H9 (cell line): Measurements from ENCODE around the gene MAD1L1. TPM values are rescaled to one million over a fixed set of nuclear protein-coding genes. Genes with fewer than 3 reads are reported as not detected.

ENCODE experiments used
- DNase-seq: peaks from one replicate; pipeline ENCODE4 v3.0.0-alpha.2; 2017
- H2AFZ ChIP-seq: one replicate; pipeline ENCODE4 v1.6.1; 2013; ENCODE audit warnings: mild to moderate bottlenecking, low read length, control low read depth, moderate library complexity
- H2AK5ac ChIP-seq: 2 replicates; pipeline ENCODE4 v1.6.1; 2013; ENCODE audit warnings: low read length, control low read depth, mixed read lengths; ENCODE audit not compliant: insufficient read length
- H2BK120ac ChIP-seq: one replicate; pipeline ENCODE4 v1.6.1; 2013; ENCODE audit warnings: low read depth, mild to moderate bottlenecking, low read length, control low read depth, inconsistent platforms; ENCODE audit not compliant: poor library complexity, severe bottlenecking
- H2BK12ac ChIP-seq: 2 replicates; pipeline ENCODE4 v1.6.1; 2013; ENCODE audit warnings: low read length, control low read depth, mixed read lengths, low read depth; ENCODE audit not compliant: insufficient read length
- H2BK15ac ChIP-seq: 2 replicates; pipeline ENCODE4 v1.6.1; 2013; ENCODE audit warnings: low read depth, low read length, control low read depth
- H2BK20ac ChIP-seq: one replicate; pipeline ENCODE4 v1.6.1; 2013; ENCODE audit warnings: low read depth, mild to moderate bottlenecking, low read length, control low read depth, inconsistent platforms; ENCODE audit not compliant: poor library complexity, severe bottlenecking
- H2BK5ac ChIP-seq: 2 replicates; pipeline ENCODE4 v1.6.1; 2013; ENCODE audit warnings: low read length, control low read depth, mixed read lengths; ENCODE audit not compliant: insufficient read length
- H3K14ac ChIP-seq: 2 replicates; pipeline ENCODE4 v1.6.1; 2013; ENCODE audit warnings: low read length, control low read depth; ENCODE audit not compliant: insufficient read depth
- H3K18ac ChIP-seq: 2 replicates; pipeline ENCODE4 v1.6.1; 2013; ENCODE audit warnings: low read depth, mild to moderate bottlenecking, mixed read lengths, low read length, control low read depth; ENCODE audit not compliant: insufficient read length
- H3K23ac ChIP-seq: 2 replicates; pipeline ENCODE4 v1.6.1; 2013; ENCODE audit warnings: low read length, control low read depth, mixed read lengths, low read depth; ENCODE audit not compliant: insufficient read length
- H3K23me2 ChIP-seq: 2 replicates; pipeline ENCODE4 v1.6.1; 2013; ENCODE audit warnings: low read depth, mild to moderate bottlenecking, mixed read lengths, low read length, control low read depth; ENCODE audit not compliant: insufficient read length, poor library complexity, severe bottlenecking
- H3K27ac ChIP-seq: 2 replicates; pipeline ENCODE4 v1.5.1; 2013; ENCODE audit warnings: low read length, control low read depth, mixed read lengths, low read depth; ENCODE audit not compliant: insufficient read length
- H3K27me3 ChIP-seq: 2 replicates; pipeline ENCODE4 v1.6.1; 2013; ENCODE audit warnings: low read length, control low read depth, inconsistent platforms; ENCODE audit not compliant: insufficient read depth
- H3K4ac ChIP-seq: 2 replicates; pipeline ENCODE4 v1.6.1; 2013; ENCODE audit warnings: low read depth, mild to moderate bottlenecking, control low read depth, inconsistent platforms, low read length, moderate library complexity
- H3K4me1 ChIP-seq: 2 replicates; pipeline ENCODE4 v1.6.1; 2013; ENCODE audit warnings: low read length, control low read depth, inconsistent platforms; ENCODE audit not compliant: insufficient read depth
- H3K4me2 ChIP-seq: 2 replicates; pipeline ENCODE4 v1.6.1; 2013; ENCODE audit warnings: low read length, control low read depth, mixed read lengths; ENCODE audit not compliant: insufficient read length, insufficient read depth
- H3K56ac ChIP-seq: 2 replicates; pipeline ENCODE4 v1.6.1; 2013; ENCODE audit warnings: low read depth, mild to moderate bottlenecking, mixed read lengths, low read length, control low read depth; ENCODE audit not compliant: insufficient read length
- H3K79me1 ChIP-seq: 2 replicates; pipeline ENCODE4 v1.6.1; 2013; ENCODE audit warnings: low read depth, mild to moderate bottlenecking, moderate library complexity, low read length, control low read depth, inconsistent platforms; ENCODE audit not compliant: insufficient read depth, poor library complexity, severe bottlenecking
- H3K79me2 ChIP-seq: 2 replicates; pipeline ENCODE4 v1.6.1; 2013; ENCODE audit warnings: low read length, control low read depth, inconsistent platforms; ENCODE audit not compliant: insufficient read depth
- H3K9ac ChIP-seq: 2 replicates; pipeline ENCODE4 v1.6.1; 2013; ENCODE audit warnings: low read length, control low read depth, mixed read lengths; ENCODE audit not compliant: insufficient read length; ENCODE audit errors: extremely low read depth
- H3K9me3 ChIP-seq: one replicate; pipeline ENCODE4 v1.6.1; 2013; ENCODE audit warnings: low read depth, low read length, inconsistent platforms; ENCODE audit not compliant: control insufficient read depth
- H3T11ph ChIP-seq: one replicate; pipeline ENCODE4 v1.6.1; 2013; ENCODE audit warnings: mild to moderate bottlenecking, low read length, control low read depth, inconsistent platforms
- H4K20me1 ChIP-seq: one replicate; pipeline ENCODE4 v1.6.1; 2013; ENCODE audit not compliant: control insufficient read depth, insufficient read length, insufficient read depth
- H4K5ac ChIP-seq: 2 replicates; pipeline ENCODE4 v1.6.1; 2013; ENCODE audit warnings: low read depth, mild to moderate bottlenecking, mixed read lengths, low read length, control low read depth; ENCODE audit not compliant: insufficient read length
- H4K8ac ChIP-seq: replicated peaks from 2 replicates; pipeline ENCODE4 v1.6.1; 2013; ENCODE audit warnings: low read length, control low read depth, mixed read lengths, low read depth; ENCODE audit not compliant: insufficient read length
- H4K91ac ChIP-seq: 2 replicates; pipeline ENCODE4 v1.6.1; 2013; ENCODE audit warnings: low read depth, mild to moderate bottlenecking, moderate library complexity, mixed read lengths, low read length, control low read depth; ENCODE audit not compliant: insufficient read length
- H3K27ac Mint-ChIP-seq, 3 experiments: 2 replicates in 2 of 3; 3 replicates in 1 of 3; pipeline ENCODE4 v1.8.0; 2020 to 2021; ENCODE audit warnings: mixed read lengths in 3 of 3, mild to moderate bottlenecking in 1 of 3, moderate library complexity in 1 of 3
- H3K27me3 Mint-ChIP-seq: 2 replicates; pipeline ENCODE4 v1.8.0; 2021; ENCODE audit warnings: low read depth, mild to moderate bottlenecking, moderate library complexity, mixed read lengths
- H3K36me3 Mint-ChIP-seq, 3 experiments: 2 replicates in 2 of 3; 3 replicates in 1 of 3; pipeline ENCODE4 v1.8.0; 2020 to 2021; ENCODE audit warnings: low read depth in 3 of 3, mixed read lengths in 3 of 3; ENCODE audit not compliant: insufficient read depth in 1 of 3
- H3K4me1 Mint-ChIP-seq, 2 experiments: 2 replicates each; pipeline ENCODE4 v1.8.0; 2020; ENCODE audit warnings: mixed read lengths in 2 of 2
- H3K4me3 Mint-ChIP-seq, 2 experiments: 2 replicates in 1 of 2; 3 replicates in 1 of 2; pipeline ENCODE4 v1.8.0; 2020 to 2021; ENCODE audit warnings: mild to moderate bottlenecking in 2 of 2, mixed read lengths in 2 of 2, moderate library complexity in 1 of 2
- H3K9me3 Mint-ChIP-seq, 2 experiments: 2 replicates in 1 of 2; 3 replicates in 1 of 2; pipeline ENCODE4 v1.8.0; 2020; ENCODE audit warnings: mild to moderate bottlenecking in 2 of 2, mixed read lengths in 2 of 2, moderate library complexity in 1 of 2
- CTCF ChIP-seq: fragments of 200-600 bp; sonication (generic); conservative IDR thresholded peaks from 3 replicates; pipeline ENCODE4 v1.8.0; 2021; ENCODE audit warnings: antibody characterized with exemption, mild to moderate bottlenecking
- WGBS: extraction: QIAGEN DNeasy Blood & Tissue Kit; methylation state at CpG from one replicate; pipeline ENCODE4 v1.1.7; 2013; ENCODE audit warnings: missing lambda C conversion rate, low lambda C conversion rate, mixed read lengths; ENCODE audit not compliant: insufficient read length; ENCODE audit errors: extremely low coverage; 5-methylcytosine and 5-hydroxymethylcytosine counted together
- total RNA-seq: library from RNA; stranded (reverse); gene quantifications from 2 replicates; pipeline ENCODE4 v1.2.1, GENCODE V29; 2021

MAD1L1 gene
- total RNA-seq, 1 experiment from 2014 or later: 39.0 TPM

GRCh38 chr7:2083362-2083761 is 149.4 kb downstream of the MAD1L1 start:
- H3K27ac Mint-ChIP-seq: peak overlapping the region; percentile 58 to 77 (median 62); a peak in 6 of 7 replicates
- H2BK20ac ChIP-seq: no peak overlapping the region
- H3K23me2 ChIP-seq: no peaks in the 10 kb centered on the region
- no peak overlapping the region for H2BK120ac ChIP-seq
- no peaks in the 10 kb centered on the region for H3K79me1 ChIP-seq
- no peaks in the 10 kb centered on the region for H3K9me3 Mint-ChIP-seq
- no peaks in the 10 kb centered on the region for H3K9me3 ChIP-seq
- no peak overlapping the region for H2BK12ac ChIP-seq
- no peak overlapping the region for H4K8ac ChIP-seq
- no peaks in the 10 kb centered on the region for H3K27me3 Mint-ChIP-seq
- H3K18ac ChIP-seq: no peak overlapping the region
- no peak overlapping the region for H3T11ph ChIP-seq
- H3K27ac ChIP-seq: no peak overlapping the region
- peaks cover 8 to 26% of the 10 kb centered on the region in 2 experiments for H3K4me1 Mint-ChIP-seq
- no CpG with 5 or more reads among the region's 17 CpGs for WGBS
- no peak overlapping the region for H2AK5ac ChIP-seq
- H4K20me1 ChIP-seq: no peaks in the 10 kb centered on the region
- no peak overlapping the region for H2AFZ ChIP-seq
- H3K36me3 Mint-ChIP-seq: peaks cover 0 to 11% (median 10%) of the 10 kb centered on the region in 3 experiments; a peak in 5 of 7 replicates
- H3K56ac ChIP-seq: no peak overlapping the region
- no peak overlapping the region; the same call in 1 of the 2 replicates for H3K14ac ChIP-seq
- no peak for TF ChIP-seq CTCF
- no peaks in the 10 kb centered on the region for H3K79me2 ChIP-seq
- no peak overlapping the region for H2BK15ac ChIP-seq
- no peak overlapping the region for H2BK5ac ChIP-seq
- no peaks in the 10 kb centered on the region for H3K27me3 ChIP-seq
- no peak overlapping the region for H3K4me3 Mint-ChIP-seq
- H3K4me2 ChIP-seq: no peak overlapping the region
- no peaks in the 10 kb centered on the region; the same call in 1 of the 2 replicates for H3K4me1 ChIP-seq
- H4K91ac ChIP-seq: no peak overlapping the region
- no peak overlapping the region for H3K4ac ChIP-seq
- H4K5ac ChIP-seq: no peak overlapping the region
- no peak overlapping the region for H3K23ac ChIP-seq
- H3K9ac ChIP-seq: no peak overlapping the region
- DNase-seq: no peak
